RWPE2 (cell line): Measurements from ENCODE around the gene TMEM187.

Experiments
- ATAC-seq: fragments of 200-7000 bp; cut with Tn5 transposase; 3 replicates; pipeline ENCODE4 v1.9.1; 2021; ENCODE audit warnings: low read depth
- DNase-seq: peaks from one replicate; pipeline ENCODE4 v3.0.0-alpha.2; 2020; ENCODE audit warnings: low spot score
- H3K27ac ChIP-seq: fragments of 450-650 bp; 2 replicates; pipeline ENCODE4 v1.5.1; 2017; ENCODE audit warnings: mild to moderate bottlenecking; ENCODE audit not compliant: poor library complexity, severe bottlenecking
- H3K27me3 ChIP-seq: fragments of 250-450 bp; sonication (Bioruptor Pico); 2 replicates; pipeline ENCODE4 v1.5.1; 2021; ENCODE audit warnings: mild to moderate bottlenecking, moderate library complexity; ENCODE audit not compliant: insufficient read depth, poor library complexity, severe bottlenecking
- H3K36me3 ChIP-seq: fragments of 250-450 bp; sonication (Bioruptor Pico); 2 replicates; pipeline ENCODE4 v1.5.1; 2020; ENCODE audit warnings: low read depth, mild to moderate bottlenecking, moderate library complexity
- H3K4me1 ChIP-seq: fragments of 250-450 bp; sonication (Bioruptor Pico); 2 replicates; pipeline ENCODE4 v1.5.1; 2021; ENCODE audit warnings: mild to moderate bottlenecking, moderate library complexity; ENCODE audit not compliant: insufficient read depth, poor library complexity, severe bottlenecking
- H3K4me3 ChIP-seq: fragments of 250-450 bp; sonication (Bioruptor Pico); 2 replicates; pipeline ENCODE4 v1.5.1; 2021; ENCODE audit warnings: mild to moderate bottlenecking, moderate library complexity; ENCODE audit not compliant: severe bottlenecking
- H3K9me3 ChIP-seq: fragments of 250-450 bp; sonication (Bioruptor Pico); 2 replicates; pipeline ENCODE4 v1.5.1; 2021; ENCODE audit warnings: mild to moderate bottlenecking, moderate library complexity; ENCODE audit not compliant: severe bottlenecking
- TF ChIP-seq, protein P1 (sequence below): fragments of 450-650 bp; IDR thresholded peaks from one replicate; pipeline ENCODE4 v1.5.1; 2017; ENCODE audit warnings: mild to moderate bottlenecking, moderate library complexity; ENCODE audit not compliant: poor library complexity, severe bottlenecking

The TMEM187 gene

DNA sequence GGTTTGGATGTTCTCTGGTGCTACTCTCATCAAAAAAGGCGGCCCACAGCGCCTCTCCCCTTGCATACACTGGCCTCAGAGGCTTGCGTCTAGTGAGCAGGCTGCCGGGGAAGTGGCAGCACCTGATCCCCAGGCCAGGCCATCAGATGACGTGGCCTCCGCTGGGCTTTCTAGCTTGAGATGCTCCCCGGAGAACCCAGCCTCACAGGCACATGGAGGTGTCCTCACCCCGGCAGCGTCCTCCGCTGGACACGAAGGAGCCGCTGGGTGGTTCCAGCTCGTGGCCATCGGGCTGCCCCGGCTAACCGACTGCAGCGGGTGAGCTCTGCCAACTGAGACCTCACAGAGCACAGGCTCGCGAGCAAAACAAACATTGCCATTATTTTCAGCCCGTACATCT is 34.4 kb downstream of the TMEM187 start:
- H3K4me1 ChIP-seq: peaks cover 8% of the 10 kb centered on the region
- no peak for ATAC-seq
- TF ChIP-seq, protein P1, sequence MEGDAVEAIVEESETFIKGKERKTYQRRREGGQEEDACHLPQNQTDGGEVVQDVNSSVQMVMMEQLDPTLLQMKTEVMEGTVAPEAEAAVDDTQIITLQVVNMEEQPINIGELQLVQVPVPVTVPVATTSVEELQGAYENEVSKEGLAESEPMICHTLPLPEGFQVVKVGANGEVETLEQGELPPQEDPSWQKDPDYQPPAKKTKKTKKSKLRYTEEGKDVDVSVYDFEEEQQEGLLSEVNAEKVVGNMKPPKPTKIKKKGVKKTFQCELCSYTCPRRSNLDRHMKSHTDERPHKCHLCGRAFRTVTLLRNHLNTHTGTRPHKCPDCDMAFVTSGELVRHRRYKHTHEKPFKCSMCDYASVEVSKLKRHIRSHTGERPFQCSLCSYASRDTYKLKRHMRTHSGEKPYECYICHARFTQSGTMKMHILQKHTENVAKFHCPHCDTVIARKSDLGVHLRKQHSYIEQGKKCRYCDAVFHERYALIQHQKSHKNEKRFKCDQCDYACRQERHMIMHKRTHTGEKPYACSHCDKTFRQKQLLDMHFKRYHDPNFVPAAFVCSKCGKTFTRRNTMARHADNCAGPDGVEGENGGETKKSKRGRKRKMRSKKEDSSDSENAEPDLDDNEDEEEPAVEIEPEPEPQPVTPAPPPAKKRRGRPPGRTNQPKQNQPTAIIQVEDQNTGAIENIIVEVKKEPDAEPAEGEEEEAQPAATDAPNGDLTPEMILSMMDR: no peak
- no peak for DNase-seq
- H3K36me3 ChIP-seq: peaks cover 15% of the 10 kb centered on the region; the same call in 1 of the 2 replicates
- no peak overlapping the region for H3K4me3 ChIP-seq
- H3K27me3 ChIP-seq: no peaks in the 10 kb centered on the region
- H3K27ac ChIP-seq: no peak overlapping the region
- no peaks in the 10 kb centered on the region for H3K9me3 ChIP-seq

DNA sequence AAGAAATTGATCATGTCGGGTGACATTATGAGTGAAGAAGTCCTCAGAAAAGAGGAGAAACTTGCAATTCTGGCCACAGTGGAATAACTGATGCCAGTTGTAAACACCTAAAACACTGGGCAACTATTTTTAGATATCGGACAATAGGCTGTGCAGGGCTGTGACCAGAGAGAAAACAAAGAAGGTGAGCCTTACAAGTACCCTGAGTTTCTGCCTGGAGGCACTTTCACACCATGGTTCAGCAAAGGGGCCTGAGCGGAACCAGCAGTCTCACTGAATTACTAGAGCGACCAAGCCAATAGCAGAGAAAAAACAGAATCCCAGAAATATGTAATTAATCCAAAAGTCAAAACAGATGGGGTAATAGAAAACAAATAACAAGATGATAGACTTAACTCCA is 36.0 kb downstream of the TMEM187 start:
- no peak for DNase-seq
- H3K27me3 ChIP-seq: no peaks in the 10 kb centered on the region
- H3K27ac ChIP-seq: no peak overlapping the region
- ATAC-seq: no peak
- H3K4me1 ChIP-seq: peaks cover 8% of the 10 kb centered on the region
- no peak overlapping the region for H3K4me3 ChIP-seq
- H3K36me3 ChIP-seq: peaks cover 31% of the 10 kb centered on the region
- TF ChIP-seq, protein P1: no peak
- H3K9me3 ChIP-seq: no peaks in the 10 kb centered on the region

- TF ChIP-seq, protein P1: no peak
- Histone ChIP-seq H3K4me3 (no peak overlapping the region), H3K9me3 (no peaks in the 10 kb centered on the region), H3K27ac (peak overlapping the region; percentile 14), H3K27me3 (no peaks in the 10 kb centered on the region), H3K36me3 (peaks cover 43% of the 10 kb centered on the region), H3K4me1 (peaks cover 8% of the 10 kb centered on the region)
- ATAC-seq (peak; percentile 60), DNase-seq (no peak)
Observed at GRCh38 chrX:154010330-154011087, 38.0 kb downstream of the TMEM187 start.

- H3K27me3 ChIP-seq: no peaks in the 10 kb centered on the region
- peaks cover 50% of the 10 kb centered on the region for H3K36me3 ChIP-seq
- TF ChIP-seq, protein P1: no peak
- H3K27ac ChIP-seq: no peak overlapping the region
- H3K4me3 ChIP-seq: no peak overlapping the region
- ATAC-seq (no peak), DNase-seq (no peak)
- peaks cover 8% of the 10 kb centered on the region for H3K4me1 ChIP-seq
- H3K9me3 ChIP-seq: no peaks in the 10 kb centered on the region
Observed at GRCh38 chrX:154011376-154012335, 39.1 kb downstream of the TMEM187 start.
